ENCODE measurements around the gene COA1. TPM values are rescaled to one million over a fixed set of nuclear protein-coding genes. Genes with fewer than 3 reads are reported as not detected.

The COA1 gene
- total RNA-seq, 4 donors from 2014 or later, result 20.6 to 48.9 (median 33.2) TPM

- H3K27me3 ChIP-seq, result no peaks in the 10 kb centered on the region
- H3K4me1 ChIP-seq, result peaks cover 0 to 47% (median 8%) of the 10 kb centered on the region in 3 donors
- peak within 1 kb of the TSS; percentile 1 to 89 (median 88) for H3K27ac ChIP-seq
- no peaks in the 10 kb centered on the region for H3K9me3 ChIP-seq
- no peak for TF ChIP-seq EP300 (IDR thresholded peaks at IDR 0.05)
- peak; percentile 8 for TF ChIP-seq POLR2AphosphoS5 (IDR thresholded peaks at IDR 0.05)
- TF ChIP-seq, protein P1, sequence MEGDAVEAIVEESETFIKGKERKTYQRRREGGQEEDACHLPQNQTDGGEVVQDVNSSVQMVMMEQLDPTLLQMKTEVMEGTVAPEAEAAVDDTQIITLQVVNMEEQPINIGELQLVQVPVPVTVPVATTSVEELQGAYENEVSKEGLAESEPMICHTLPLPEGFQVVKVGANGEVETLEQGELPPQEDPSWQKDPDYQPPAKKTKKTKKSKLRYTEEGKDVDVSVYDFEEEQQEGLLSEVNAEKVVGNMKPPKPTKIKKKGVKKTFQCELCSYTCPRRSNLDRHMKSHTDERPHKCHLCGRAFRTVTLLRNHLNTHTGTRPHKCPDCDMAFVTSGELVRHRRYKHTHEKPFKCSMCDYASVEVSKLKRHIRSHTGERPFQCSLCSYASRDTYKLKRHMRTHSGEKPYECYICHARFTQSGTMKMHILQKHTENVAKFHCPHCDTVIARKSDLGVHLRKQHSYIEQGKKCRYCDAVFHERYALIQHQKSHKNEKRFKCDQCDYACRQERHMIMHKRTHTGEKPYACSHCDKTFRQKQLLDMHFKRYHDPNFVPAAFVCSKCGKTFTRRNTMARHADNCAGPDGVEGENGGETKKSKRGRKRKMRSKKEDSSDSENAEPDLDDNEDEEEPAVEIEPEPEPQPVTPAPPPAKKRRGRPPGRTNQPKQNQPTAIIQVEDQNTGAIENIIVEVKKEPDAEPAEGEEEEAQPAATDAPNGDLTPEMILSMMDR (IDR thresholded peaks at IDR 0.05), result no peak
- TF ChIP-seq POLR2A (IDR thresholded peaks at IDR 0.05), result peak; percentile 32 to 53
- H3K36me3 ChIP-seq, result no peaks in the 10 kb centered on the region
- peak; percentile 86 for ATAC-seq
- WGBS, 2 donors (ENCODE audit: low coverage in 1 of 2), result 12% methylated on average over 5 of the region's 67 CpGs; no CpG with 5 or more reads in 1 of the 2 donors
- H3K4me3 ChIP-seq, result peak within 1 kb of the TSS; percentile 48 to 96
Observed at GRCh38 chr7:43758029-43758821, 28.9 kb upstream of the COA1 start, which contains the start of gene BLVRA. Gene BLVRA, plus strand, starts transcription at chr7:43758680. Its CDS starts 12,479 bp downstream, at chr7:43771159.

- no peak overlapping the region for H3K4me3 ChIP-seq
- WGBS, 2 donors (ENCODE audit: low coverage in 1 of 2), result 90 to 93% methylated on average over 2 of the region's 2 CpGs
Observed at GRCh38 chr7:43757073-43757720, 27.9 kb upstream of the COA1 start.

GRCh38 chr7:43756368-43757072 lies 27.2 kb upstream of the COA1 start:
- Histone ChIP-seq H3K27ac (no peak overlapping the region), H3K4me1 (peaks cover 0 to 33% (median 3%) of the 10 kb centered on the region in 3 donors), H3K27me3 (no peaks in the 10 kb centered on the region), H3K4me3 (no peak overlapping the region), H3K9me3 (no peaks in the 10 kb centered on the region), H3K36me3 (no peaks in the 10 kb centered on the region)
- WGBS, 2 donors (ENCODE audit: low coverage in 1 of 2), result 88 to 100% methylated on average over 1 of the region's 1 CpG
- ATAC-seq, result no peak
- no peak for TF ChIP-seq POLR2A (IDR thresholded peaks at IDR 0.05)
- no peak for TF ChIP-seq EP300 (IDR thresholded peaks at IDR 0.05)
- no peak for TF ChIP-seq POLR2AphosphoS5 (IDR thresholded peaks at IDR 0.05)
- TF ChIP-seq, protein P1 (IDR thresholded peaks at IDR 0.05), result no peak

More at GRCh38 chr7:43757073-43757720, 27.9 kb upstream of the COA1 start:
- H3K27ac ChIP-seq, result no peak overlapping the region
- H3K9me3 ChIP-seq, result no peaks in the 10 kb centered on the region
- peaks cover 0 to 39% (median 6%) of the 10 kb centered on the region in 3 donors for H3K4me1 ChIP-seq
- H3K27me3 ChIP-seq, result no peaks in the 10 kb centered on the region
- H3K36me3 ChIP-seq, result no peaks in the 10 kb centered on the region
- TF ChIP-seq POLR2A (IDR thresholded peaks at IDR 0.05) (no peak), POLR2AphosphoS5 (IDR thresholded peaks at IDR 0.05) (no peak), EP300 (IDR thresholded peaks at IDR 0.05) (no peak)
- TF ChIP-seq, protein P1 (IDR thresholded peaks at IDR 0.05), result no peak
- no peak for ATAC-seq

GRCh38 chr7:43754596-43754995 lies 25.3 kb upstream of the COA1 start:
- ATAC-seq, result no peak
- 71 to 100% methylated on average over 1 to 4 of the region's 4 CpGs for WGBS, 2 donors (ENCODE audit: low coverage in 1 of 2)
- Histone ChIP-seq H3K4me3 (no peak overlapping the region), H3K9me3 (no peaks in the 10 kb centered on the region), H3K4me1 (peaks cover 0 to 15% (median 3%) of the 10 kb centered on the region in 3 donors), H3K27me3 (peaks cover 4% of the 10 kb centered on the region), H3K36me3 (no peaks in the 10 kb centered on the region), H3K27ac (no peak overlapping the region)
- TF ChIP-seq POLR2A (IDR thresholded peaks at IDR 0.05), result no peak
- TF ChIP-seq EP300 (IDR thresholded peaks at IDR 0.05), result no peak
- TF ChIP-seq POLR2AphosphoS5 (IDR thresholded peaks at IDR 0.05), result no peak
- TF ChIP-seq, protein P1 (IDR thresholded peaks at IDR 0.05), result no peak

Data from gastroesophageal sphincter (tissue), 4 donors.